Measurements from ENCODE around the gene RBM47.

RBM47 gene

GRCh38 chr4:40592034-40592433 lies 37.6 kb downstream of the RBM47 start:
- in situ Hi-C loops (cut with MboI; ENCODE audit: low sequenced_read_pairs): no loop called here

- in situ Hi-C loops (cut with MboI; ENCODE audit: low sequenced_read_pairs): no loop called here
These were observed 41.8 kb downstream of the RBM47 start for GRCh38 chr4:40587826-40588225.

- in situ Hi-C loops (cut with MboI; ENCODE audit: low sequenced_read_pairs): no loop called here
These were observed 42.3 kb downstream of the RBM47 start for GRCh38 chr4:40587351-40587750.

- in situ Hi-C loops (cut with MboI; ENCODE audit: low sequenced_read_pairs): no loop called here
These were observed 42.9 kb downstream of the RBM47 start for GRCh38 chr4:40586729-40587128.

- in situ Hi-C loops (cut with MboI; ENCODE audit: low sequenced_read_pairs): no loop called here
These were observed 43.6 kb downstream of the RBM47 start for GRCh38 chr4:40586034-40586433.

GRCh38 chr4:40585201-40585799 lies 44.4 kb downstream of the RBM47 start:
- in situ Hi-C loops (cut with MboI; ENCODE audit: low sequenced_read_pairs): no loop called here

- in situ Hi-C loops (cut with MboI; ENCODE audit: low sequenced_read_pairs): no loop called here
These were observed 45.0 kb downstream of the RBM47 start for GRCh38 chr4:40584517-40585141.

- in situ Hi-C loops (cut with MboI; ENCODE audit: low sequenced_read_pairs): no loop called here
These were observed 45.7 kb downstream of the RBM47 start for GRCh38 chr4:40583850-40584439.

GRCh38 chr4:40582413-40582812 lies 47.3 kb downstream of the RBM47 start:
- in situ Hi-C loops (cut with MboI; ENCODE audit: low sequenced_read_pairs): no loop called here

GRCh38 chr4:40581254-40582140 lies 48.2 kb downstream of the RBM47 start:
- in situ Hi-C loops (cut with MboI; ENCODE audit: low sequenced_read_pairs): no loop called here

- in situ Hi-C loops (cut with MboI; ENCODE audit: low sequenced_read_pairs): no loop called here
These were observed 49.7 kb downstream of the RBM47 start for GRCh38 chr4:40579983-40580382.

GRCh38 chr4:40577588-40578253 lies 51.9 kb downstream of the RBM47 start:
- in situ Hi-C loops (cut with MboI; ENCODE audit: low sequenced_read_pairs): no loop called here

- in situ Hi-C loops (cut with MboI; ENCODE audit: low sequenced_read_pairs): no loop called here
These were observed 52.8 kb downstream of the RBM47 start for GRCh38 chr4:40576651-40577480.

GRCh38 chr4:40575846-40576245 lies 53.8 kb downstream of the RBM47 start:
- in situ Hi-C loops (cut with MboI; ENCODE audit: low sequenced_read_pairs): no loop called here

- in situ Hi-C loops (cut with MboI; ENCODE audit: low sequenced_read_pairs): no loop called here
These were observed 55.9 kb downstream of the RBM47 start for GRCh38 chr4:40573593-40574311.

GRCh38 chr4:40572692-40573310 lies 56.9 kb downstream of the RBM47 start:
- in situ Hi-C loops (cut with MboI; ENCODE audit: low sequenced_read_pairs): no loop called here

GRCh38 chr4:40571208-40571607 lies 58.5 kb downstream of the RBM47 start:
- in situ Hi-C loops (cut with MboI; ENCODE audit: low sequenced_read_pairs): no loop called here

GRCh38 chr4:40570348-40571077 lies 59.2 kb downstream of the RBM47 start:
- in situ Hi-C loops (cut with MboI; ENCODE audit: low sequenced_read_pairs): no loop called here

Data from HL-60/S4 (cell line).